K562 (cell line): ENCODE results near the gene FARP1. TPM values are rescaled to one million over a fixed set of nuclear protein-coding genes. Genes with fewer than 3 reads are reported as not detected.

Experiments used
- ATAC-seq: fragments of 200-7000 bp; cut with Tn5 transposase; 3 replicates; pipeline ENCODE4 v1.9.1; 2020; ENCODE audit warnings: moderate library complexity
- BruUV-seq: library from RNA; stranded (reverse); fragments of 400-500 nt; replicated peaks from 2 replicates; lab custom pipeline; 2021; lab: Mats Ljungman, UMichigan
- CTCF ChIA-PET: fragments of 300-600 bp; formaldehyde crosslinking; extraction: SDS; loops from one replicate; lab custom pipeline; 2021; ENCODE audit warnings: low intra/inter-chr PET ratio; lab: Yijun Ruan, JAX
- POLR2A ChIA-PET: fragments of 300-600, 350-650 bp; sonication (Branson Sonifier 250); formaldehyde crosslinking; extraction: SDS; loops from one replicate; lab custom pipeline; 2021; ENCODE audit warnings: antibody characterized with exemption, inconsistent platforms; lab: Yijun Ruan, JAX
- DNase-seq, 4 experiments: peaks; one replicate each; pipeline versions ENCODE4 v3.0.0 to v3.0.0-alpha.2; 2011 to 2018; ENCODE audit warnings: low spot score in 3 of 4, mixed read lengths in 3 of 4; ENCODE audit errors: extremely low read depth in 1 of 4
- FAIRE-seq: peaks from 2 replicates; lab custom pipeline; 2011; peaks lifted over from hg19 to GRCh38; lab: Jason Lieb, UNC
- H2AFZ ChIP-seq: 2 replicates; pipeline ENCODE4 v1.6.0; 2011; ENCODE audit warnings: low read depth, low read length, control low read depth, inconsistent platforms
- H3K27ac ChIP-seq: fragments of 200-600 bp; 3 replicates; pipeline ENCODE4 v1.8.0; 2011; ENCODE audit warnings: low read depth, mild to moderate bottlenecking, control low read depth, inconsistent platforms, low read length, moderate library complexity, mixed read lengths; ENCODE audit errors: extremely low read depth
- H3K27me3 ChIP-seq, 2 experiments: fragments of 300-600 bp in 1 of 2; 2 replicates in 1 of 2; 3 replicates in 1 of 2; pipeline versions ENCODE4 v1.6.0 to v1.8.0; 2011; ENCODE audit warnings: inconsistent platforms in 2 of 2, low read length in 2 of 2, mild to moderate bottlenecking in 1 of 2, mixed read lengths in 1 of 2, moderate library complexity in 1 of 2; ENCODE audit not compliant: control insufficient read depth in 2 of 2, insufficient read depth in 2 of 2
- H3K36me3 ChIP-seq: fragments of 300-600 bp; 3 replicates; pipeline ENCODE4 v1.8.0; 2011; ENCODE audit warnings: mild to moderate bottlenecking, low read length, inconsistent platforms; ENCODE audit not compliant: control insufficient read depth, insufficient read depth
- H3K4me1 ChIP-seq, 2 experiments: fragments of 200-600 bp in 1 of 2; replicated peaks in 1 of 2; 2 replicates in 1 of 2; 3 replicates in 1 of 2; pipeline versions ENCODE4 v1.5.1 to v1.8.0; 2011; ENCODE audit warnings: inconsistent platforms in 2 of 2, low read length in 2 of 2, mild to moderate bottlenecking in 1 of 2, mixed read lengths in 1 of 2, moderate library complexity in 1 of 2; ENCODE audit not compliant: control insufficient read depth in 2 of 2, insufficient read depth in 2 of 2
- H3K4me2 ChIP-seq: 2 replicates; pipeline ENCODE4 v1.6.1; 2011; ENCODE audit warnings: low read length, control low read depth, inconsistent platforms, mixed read lengths; ENCODE audit not compliant: insufficient read depth
- H3K4me3 ChIP-seq: fragments of 200-600 bp; sonication (generic), shearing (Covaris generic); 2 replicates; pipeline ENCODE4 v1.5.1; 2016; ENCODE audit warnings: control low read depth, inconsistent platforms
- H3K79me2 ChIP-seq: fragments of 200-600 bp; 3 replicates; pipeline ENCODE4 v1.8.0; 2011; ENCODE audit warnings: low read length, inconsistent platforms; ENCODE audit not compliant: control insufficient read depth, insufficient read depth
- H3K9ac ChIP-seq, 2 experiments: 2 replicates each; pipeline versions ENCODE4 v1.6.0 to v1.6.1; 2011; ENCODE audit warnings: low read depth in 2 of 2, low read length in 2 of 2, control low read depth in 1 of 2, inconsistent platforms in 1 of 2, mild to moderate bottlenecking in 1 of 2, mixed read lengths in 1 of 2; ENCODE audit not compliant: insufficient read depth in 1 of 2
- H3K9me1 ChIP-seq: one replicate; pipeline ENCODE4 v1.6.0; 2011; ENCODE audit warnings: inconsistent platforms, mild to moderate bottlenecking, low read length, moderate library complexity; ENCODE audit not compliant: control insufficient read depth, insufficient read depth
- H3K9me3 ChIP-seq: replicated peaks from 2 replicates; pipeline ENCODE4 v1.5.1; 2011; ENCODE audit warnings: low read depth, low read length, inconsistent platforms; ENCODE audit not compliant: control insufficient read depth, insufficient read depth
- H4K20me1 ChIP-seq: replicated peaks from 2 replicates; pipeline ENCODE4 v1.6.1; 2011; ENCODE audit warnings: low read length, inconsistent platforms, mixed read lengths; ENCODE audit not compliant: control insufficient read depth, insufficient read depth
- CBX3 ChIP-seq, 2 experiments: IDR thresholded peaks; 1 replicate in 1 of 2; 2 replicates in 1 of 2; pipeline ENCODE4 v1.6.1; 2012; ENCODE audit warnings: inconsistent platforms in 2 of 2, low read length in 2 of 2, borderline replicate concordance in 1 of 2, control low read depth in 1 of 2
- CBX5 ChIP-seq: IDR thresholded peaks from 2 replicates; pipeline ENCODE4 v1.6.1; 2014; ENCODE audit warnings: low read depth, borderline replicate concordance
- FOXJ2 ChIP-seq: fragments of 200-800 bp; sonication (Bioruptor generic); IDR thresholded peaks from 2 replicates; pipeline ENCODE4 v1.6.1; 2016; ENCODE audit warnings: missing genetic modification characterization, missing compliant biosample characterization
- GMEB1 ChIP-seq: fragments of 250-450 bp; sonication (Bioruptor Pico); IDR thresholded peaks from 2 replicates; pipeline ENCODE4 v1.4.0; 2020; ENCODE audit warnings: mild to moderate bottlenecking
- KDM5B ChIP-seq: fragments of 200-600 bp; sonication (generic); IDR thresholded peaks from 2 replicates; pipeline ENCODE4 v1.6.1; 2012; ENCODE audit warnings: low read depth, mild to moderate bottlenecking, moderate library complexity, low read length, control low read depth, inconsistent platforms; ENCODE audit not compliant: insufficient replicate concordance
- POLR2H ChIP-seq: IDR thresholded peaks from 2 replicates; pipeline ENCODE4 v1.6.1; 2016; ENCODE audit warnings: missing genetic modification characterization, low read depth, mild to moderate bottlenecking, control low read depth, missing compliant biosample characterization, moderate library complexity
- PTBP1 ChIP-seq: fragments of 200-400 bp; formaldehyde crosslinking; IDR thresholded peaks from 2 replicates; pipeline ENCODE4 v1.6.1; 2017; ENCODE audit warnings: low read depth, low read length
- RBM34 ChIP-seq: fragments of 200-400 bp; formaldehyde crosslinking; IDR thresholded peaks from 2 replicates; pipeline ENCODE4 v1.6.1; 2018; ENCODE audit warnings: low read length, borderline replicate concordance; ENCODE audit not compliant: insufficient read depth
- ZNF184 ChIP-seq: sonication (generic); formaldehyde crosslinking; IDR thresholded peaks from 2 replicates; pipeline ENCODE4 v1.5.0; 2020; ENCODE audit warnings: missing genetic modification reagents
- WGBS: fragments of 100-300 bp; shearing (Covaris generic); methylation state at CpG from one replicate; pipeline ENCODE4 v1.1.6; 2016; ENCODE audit warnings: low coverage, mixed read lengths; ENCODE audit not compliant: insufficient coverage; ENCODE audit errors: missing lambda C conversion rate; 5-methylcytosine and 5-hydroxymethylcytosine counted together
- in situ Hi-C: fragments of 300-500 bp; cut with MboI; formaldehyde crosslinking; loops from 4 replicates; pipeline ENCODE4 v1.15.0; 2018; ENCODE audit warnings: inconsistent platforms, mixed read lengths
- intact Hi-C: fragments of 100-400 bp; cut with micrococcal nuclease; formaldehyde crosslinking; loops from 2 replicates; pipeline ENCODE4 v1.14.2; 2022
- polyA plus RNA-seq, 8 experiments: library from polyadenylated mRNA; depleted of rRNA in 4 of 8; stranded (reverse) in 5 of 8; unstranded in 3 of 8; fragments of >200 nt; fragmentation: Nextera tagmentation in 2 of 8; fragmentation: Illumina TruSeq in 1 of 8; extraction: Ambion mirVana in 2 of 8; extraction: Trizol in 1 of 8; gene quantifications; 2 replicates each; pipeline versions ENCODE4 v1.2.1 to v1.2.3, GENCODE V29; 2011 to 2014; ENCODE audit warnings: inconsistent platforms in 1 of 8, missing spikeins in 1 of 8
- total RNA-seq, 7 experiments: library from RNA; depleted of rRNA in 6 of 7; stranded (reverse); fragments of >200 nt in 6 of 7; fragmentation: Illumina TruSeq in 2 of 7; extraction: Trizol in 2 of 7; gene quantifications; 2 replicates each; pipeline versions ENCODE4 v1.2.1 to v1.2.3, GENCODE V29; 2011 to 2021; ENCODE audit warnings: low replicate concordance in 1 of 7
- TF ChIP-seq, protein P1 (sequence below): fragments of 450-650 bp; formaldehyde crosslinking; IDR thresholded peaks from 2 replicates; pipeline ENCODE4 v1.4.0; 2020; ENCODE audit warnings: mild to moderate bottlenecking, moderate library complexity

FARP1 gene
- total and polyA plus RNA-seq, 9 of the 15 experiments (the other 6 are each of a cell fraction or from before 2014, with no cell fraction given) = 0.03 to 0.29 (median 0.05) TPM; not detected in 3

GRCh38 chr13:98142380-98143156, at the start of gene FARP1 (continued):
- TF ChIP-seq FOXJ2 (tag) (no peak), CBX5 (no peak), CBX3 (IDR thresholded peaks at IDR 0.05; ENCODE audit: borderline replicate concordance in 1 of 2, low read length in 2 of 2) (no peak)

DNA sequence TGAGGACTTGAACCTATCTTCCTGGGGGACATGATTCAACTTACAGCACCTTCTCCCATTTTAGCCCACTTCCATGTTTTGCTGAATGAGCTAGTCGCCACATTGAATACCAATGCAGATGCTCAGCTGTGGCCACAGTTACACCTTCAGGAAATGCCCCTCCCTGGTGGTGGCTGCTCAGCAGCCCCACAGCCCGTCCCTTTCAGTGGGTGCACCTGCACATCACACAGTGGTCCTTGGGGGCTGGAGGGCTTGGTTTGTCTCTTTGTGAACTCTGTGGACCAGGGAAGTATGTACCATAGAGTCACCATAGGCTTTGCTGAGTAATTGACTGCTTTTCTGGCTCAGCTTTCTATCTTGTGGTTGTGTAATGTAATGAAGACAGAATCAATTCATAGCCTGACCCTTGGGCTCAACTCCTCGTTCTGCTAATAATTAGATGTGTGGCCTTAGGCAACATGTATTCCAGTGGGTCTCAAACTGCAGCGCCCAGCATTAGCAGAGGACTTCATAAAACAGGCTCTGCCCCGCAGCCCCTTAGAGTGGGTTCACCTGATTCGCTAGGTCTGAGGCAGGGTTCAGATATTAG, 48.1 kb upstream of the FARP1 start:
- H3K27ac ChIP-seq = no peak overlapping the region
- H3K27me3 ChIP-seq = no peaks in the 10 kb centered on the region; a peak in 1 of 5 replicates
- H3K9ac ChIP-seq = no peak overlapping the region
- no peaks in the 10 kb centered on the region for H3K4me1 ChIP-seq
- ATAC-seq (no peak), FAIRE-seq (no peak), DNase-seq (no peak)
- intact Hi-C loops = no loop called here
- H3K9me1 ChIP-seq = no peaks in the 10 kb centered on the region
- BruUV-seq = no TSS peak
- no peak overlapping the region for H2AFZ ChIP-seq
- 2% methylated on average over 6 of the region's 6 CpGs for WGBS
- no peaks in the 10 kb centered on the region for H4K20me1 ChIP-seq
- in situ Hi-C loops = no loop called here
- ChIA-PET POLR2A (no interaction called here), CTCF (no interaction called here)
- no peak overlapping the region for H3K4me3 ChIP-seq
- no peaks in the 10 kb centered on the region for H3K9me3 ChIP-seq
- H3K36me3 ChIP-seq = no peaks in the 10 kb centered on the region
- H3K4me2 ChIP-seq = no peak overlapping the region
- no peak for TF ChIP-seq PTBP1
- no peak for TF ChIP-seq POLR2H (tag)
- TF ChIP-seq, protein P1, sequence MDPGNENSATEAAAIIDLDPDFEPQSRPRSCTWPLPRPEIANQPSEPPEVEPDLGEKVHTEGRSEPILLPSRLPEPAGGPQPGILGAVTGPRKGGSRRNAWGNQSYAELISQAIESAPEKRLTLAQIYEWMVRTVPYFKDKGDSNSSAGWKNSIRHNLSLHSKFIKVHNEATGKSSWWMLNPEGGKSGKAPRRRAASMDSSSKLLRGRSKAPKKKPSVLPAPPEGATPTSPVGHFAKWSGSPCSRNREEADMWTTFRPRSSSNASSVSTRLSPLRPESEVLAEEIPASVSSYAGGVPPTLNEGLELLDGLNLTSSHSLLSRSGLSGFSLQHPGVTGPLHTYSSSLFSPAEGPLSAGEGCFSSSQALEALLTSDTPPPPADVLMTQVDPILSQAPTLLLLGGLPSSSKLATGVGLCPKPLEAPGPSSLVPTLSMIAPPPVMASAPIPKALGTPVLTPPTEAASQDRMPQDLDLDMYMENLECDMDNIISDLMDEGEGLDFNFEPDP (CRISPR knock-in tag) = no peak
- no peak for TF ChIP-seq GMEB1 (CRISPR knock-in tag)
- no peak for TF ChIP-seq KDM5B
- TF ChIP-seq ZNF184 (CRISPR knock-in tag) = no peak
- no peak for TF ChIP-seq RBM34
- H3K79me2 ChIP-seq = no peaks in the 10 kb centered on the region
